GM19193 (cell line): ENCODE data around the gene ADD1.

Experiments used
- POLR2A ChIP-seq: IDR thresholded peaks from 4 replicates; pipeline ENCODE4 v1.6.1; 2011; ENCODE audit not compliant: insufficient read depth, insufficient read length; ENCODE audit errors: extremely low read depth

ADD1 gene

DNA sequence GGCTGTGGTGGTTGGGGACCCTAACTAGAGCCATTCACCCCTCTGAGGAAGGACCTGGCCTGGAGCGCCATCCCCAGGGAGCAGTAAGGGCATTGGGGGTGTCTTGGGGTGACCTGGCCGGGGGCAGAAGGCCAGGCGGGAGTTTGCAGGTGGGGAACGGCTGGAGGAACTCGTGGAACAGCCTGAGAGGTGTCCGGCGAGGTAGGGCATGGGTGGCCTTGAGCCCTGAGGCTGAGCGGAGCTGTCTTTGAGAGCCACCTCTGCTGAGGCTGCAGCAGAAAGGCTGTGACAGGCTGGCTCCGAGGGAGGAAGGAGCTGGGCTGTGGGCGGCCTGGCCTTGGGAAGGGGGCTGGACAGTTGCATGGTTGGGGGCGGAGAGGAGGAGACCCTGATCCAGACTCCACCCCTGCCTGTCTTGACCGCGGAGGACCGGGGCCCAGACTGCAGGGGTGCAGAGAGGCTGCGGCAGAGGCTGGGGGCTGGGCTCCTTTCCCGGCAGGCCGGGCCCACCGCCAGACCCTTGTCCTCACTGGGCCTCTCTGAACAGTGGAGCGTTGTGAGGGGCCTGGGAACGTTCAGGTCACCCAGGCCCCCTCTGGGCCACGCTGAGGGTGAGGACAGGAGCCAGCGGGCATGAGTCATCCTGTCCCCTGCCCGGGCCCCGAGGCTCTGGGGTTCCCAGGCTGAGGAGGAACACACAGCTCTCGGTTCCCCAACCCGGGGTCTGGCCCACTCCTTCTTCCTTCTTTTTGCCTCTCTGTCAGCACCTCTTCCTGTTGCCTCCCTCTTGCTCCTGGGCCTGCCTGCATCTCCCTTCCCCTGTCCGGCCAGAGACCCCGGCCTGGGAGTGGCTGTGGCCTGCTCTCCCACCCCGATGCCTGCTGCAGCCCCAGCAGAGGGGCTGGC lies 42.7 kb upstream of the ADD1 start:
- TF ChIP-seq POLR2A: no peak

DNA sequence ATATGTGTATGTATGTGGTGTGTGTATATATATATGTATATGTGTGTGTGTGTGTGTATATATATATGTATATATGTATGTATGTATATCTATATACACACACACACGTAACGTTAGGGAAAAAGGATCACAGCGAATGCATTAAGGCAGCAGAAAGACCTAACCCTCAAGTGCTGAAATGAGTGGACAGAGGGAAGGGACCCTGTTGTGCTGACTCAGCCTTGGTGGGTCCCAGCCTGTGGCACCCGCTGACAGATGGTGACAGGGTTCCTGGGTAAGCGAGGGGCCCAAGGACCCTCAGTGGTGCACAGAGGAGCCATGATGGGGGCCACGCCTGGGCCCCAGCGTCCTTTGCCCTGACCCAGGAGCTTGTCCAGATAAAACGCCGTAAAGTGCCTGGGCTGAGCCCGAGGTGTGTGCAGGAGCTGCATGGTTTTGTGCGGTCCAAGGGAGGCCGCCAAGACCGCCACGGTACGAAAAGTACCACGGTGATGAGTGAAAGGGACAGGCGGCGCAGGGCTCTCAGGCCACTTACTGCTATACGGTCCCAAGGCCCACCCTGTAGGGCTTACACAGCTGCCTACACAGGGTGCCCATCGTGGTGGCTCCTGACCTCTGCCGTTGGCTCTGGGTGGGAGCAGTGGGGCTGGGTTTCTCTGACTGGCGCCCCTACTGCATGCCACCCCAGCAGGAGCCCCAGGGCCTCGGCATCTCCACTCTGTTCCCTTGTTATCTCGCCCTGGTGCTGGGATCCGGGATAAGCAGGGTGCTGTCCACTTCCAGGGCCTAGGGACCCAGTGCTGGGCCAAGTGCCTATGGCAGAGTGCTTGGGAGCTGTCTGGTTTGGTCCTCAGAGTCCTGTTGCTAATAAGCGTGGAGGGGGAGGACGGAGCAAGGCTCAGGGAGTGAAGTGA lies 40.8 kb upstream of the ADD1 start:
- TF ChIP-seq POLR2A: no peak

DNA sequence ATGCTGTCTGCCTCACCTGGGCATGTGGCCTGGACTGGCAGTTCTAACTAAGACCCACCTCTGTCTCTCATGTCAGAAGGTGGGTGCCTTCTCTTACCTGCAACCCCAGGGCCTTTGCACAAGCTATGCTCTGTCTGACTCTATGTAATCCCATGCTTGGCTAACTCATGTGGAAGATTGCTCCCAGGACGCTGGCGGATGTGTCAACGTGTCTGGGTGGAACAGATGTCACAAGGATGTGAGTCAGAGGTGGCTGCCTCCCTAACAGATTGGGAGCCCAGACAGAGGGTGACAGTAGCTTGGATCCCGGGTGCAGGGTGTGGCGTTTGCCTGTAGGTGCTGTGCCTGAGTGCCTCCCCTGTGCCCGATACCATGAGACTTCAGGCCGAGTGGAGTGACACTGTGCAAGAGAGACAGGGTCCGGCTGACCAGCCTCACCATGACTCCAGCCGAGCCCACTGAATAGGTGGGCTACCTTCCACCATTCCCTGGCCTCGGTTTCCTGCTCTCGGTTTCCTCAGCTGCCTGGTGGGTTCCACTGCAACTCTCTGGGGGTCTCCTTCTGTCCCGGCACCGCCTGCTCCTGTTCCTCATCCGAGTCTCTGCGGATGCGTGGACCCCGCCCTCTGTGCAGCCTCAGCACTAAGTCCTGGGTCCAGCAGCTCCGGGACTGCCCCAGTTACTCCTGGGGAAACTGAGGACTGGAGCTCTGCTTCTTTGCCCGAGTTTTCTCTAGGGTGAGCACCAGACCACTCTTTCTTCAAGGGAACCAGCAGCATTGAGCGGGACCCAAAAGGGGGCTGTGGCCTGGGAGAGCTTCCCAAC lies 39.8 kb upstream of the ADD1 start:
- TF ChIP-seq POLR2A: no peak

DNA sequence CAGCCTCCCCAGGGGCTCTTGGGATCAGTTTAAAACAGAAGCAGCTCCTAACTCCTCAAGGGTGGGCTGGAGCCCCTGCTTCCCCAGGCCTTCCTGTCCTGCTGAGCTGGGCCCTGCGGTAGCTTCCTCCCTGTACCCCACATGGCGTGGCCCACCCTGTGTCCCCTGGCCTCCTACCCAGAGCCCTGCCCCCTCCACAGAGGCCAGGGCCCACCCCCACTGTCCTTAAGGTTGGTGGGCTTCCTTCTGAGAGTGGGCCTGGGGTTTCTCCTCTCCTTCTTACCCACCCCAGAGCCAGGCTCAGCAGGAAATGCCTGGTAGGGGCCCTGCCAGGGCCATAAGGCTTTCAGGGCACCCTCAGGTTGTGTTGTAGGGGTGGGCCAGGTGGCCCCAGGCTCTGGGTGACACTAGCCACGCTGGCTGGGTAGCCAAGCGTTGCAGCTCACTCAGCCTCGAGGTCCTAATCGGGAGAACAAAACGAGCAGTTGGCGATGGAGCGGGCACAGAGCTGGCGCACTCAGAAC lies 39.1 kb upstream of the ADD1 start:
- TF ChIP-seq POLR2A: no peak

DNA sequence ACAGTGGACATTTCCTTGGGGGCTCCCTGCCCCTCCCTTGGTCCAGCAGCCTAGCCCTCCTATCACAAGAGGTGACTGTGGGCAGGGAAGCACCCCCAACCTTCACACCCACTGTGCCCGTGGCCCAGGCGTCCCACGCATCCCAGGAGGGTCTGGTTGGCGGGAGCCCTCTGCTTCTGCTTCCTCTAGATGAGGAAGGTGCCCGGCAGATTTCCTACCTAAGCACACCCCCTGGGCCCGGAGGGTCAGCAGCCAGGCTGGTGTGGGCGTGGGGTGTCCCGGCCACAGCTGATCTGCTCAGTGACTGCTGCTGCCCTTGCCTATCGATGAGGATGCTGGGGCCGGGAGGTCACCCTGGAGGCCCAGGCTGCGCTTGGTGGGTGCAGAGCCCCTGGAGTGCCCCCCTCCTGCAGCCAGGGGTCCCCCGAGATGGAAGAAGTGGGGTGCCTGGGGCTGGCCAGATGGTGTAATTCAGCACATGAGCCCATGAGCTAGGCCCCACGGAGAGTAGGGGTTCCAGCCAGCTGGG lies 38.6 kb upstream of the ADD1 start:
- TF ChIP-seq POLR2A: no peak

DNA sequence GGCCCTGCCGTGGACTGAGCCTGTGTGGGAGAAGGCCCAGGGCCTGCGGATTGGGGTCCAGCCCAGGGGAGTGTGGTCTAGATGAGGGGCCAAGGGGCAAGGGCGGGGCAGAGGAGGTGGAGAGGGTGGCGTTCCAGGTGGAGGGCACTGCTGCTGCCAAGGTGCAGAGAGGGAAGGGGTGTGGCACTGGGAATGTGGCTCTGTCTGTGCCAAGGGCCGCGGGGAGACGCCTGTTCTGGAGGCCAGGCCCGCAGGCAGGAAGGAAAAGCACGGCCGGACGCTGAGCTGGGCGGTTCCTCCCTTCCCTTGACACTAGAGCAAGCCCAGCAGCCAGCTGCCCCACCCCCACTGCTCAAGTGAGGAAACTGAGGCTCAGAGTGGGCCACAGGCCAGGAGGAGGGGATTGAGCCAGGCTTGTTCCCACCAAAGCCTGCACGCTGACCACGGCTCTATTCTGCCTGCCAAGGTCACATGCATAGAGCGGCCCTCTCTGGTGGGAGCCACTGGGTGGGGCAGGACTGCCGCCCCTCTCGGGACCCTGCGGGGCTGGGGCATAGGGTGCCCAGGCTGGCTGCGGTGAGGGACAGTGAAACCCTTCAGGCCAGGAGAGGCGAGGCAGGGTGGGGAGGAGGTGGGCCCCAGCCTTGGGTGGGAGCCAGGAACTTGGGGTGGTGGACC lies 37.8 kb upstream of the ADD1 start:
- no peak for TF ChIP-seq POLR2A

DNA sequence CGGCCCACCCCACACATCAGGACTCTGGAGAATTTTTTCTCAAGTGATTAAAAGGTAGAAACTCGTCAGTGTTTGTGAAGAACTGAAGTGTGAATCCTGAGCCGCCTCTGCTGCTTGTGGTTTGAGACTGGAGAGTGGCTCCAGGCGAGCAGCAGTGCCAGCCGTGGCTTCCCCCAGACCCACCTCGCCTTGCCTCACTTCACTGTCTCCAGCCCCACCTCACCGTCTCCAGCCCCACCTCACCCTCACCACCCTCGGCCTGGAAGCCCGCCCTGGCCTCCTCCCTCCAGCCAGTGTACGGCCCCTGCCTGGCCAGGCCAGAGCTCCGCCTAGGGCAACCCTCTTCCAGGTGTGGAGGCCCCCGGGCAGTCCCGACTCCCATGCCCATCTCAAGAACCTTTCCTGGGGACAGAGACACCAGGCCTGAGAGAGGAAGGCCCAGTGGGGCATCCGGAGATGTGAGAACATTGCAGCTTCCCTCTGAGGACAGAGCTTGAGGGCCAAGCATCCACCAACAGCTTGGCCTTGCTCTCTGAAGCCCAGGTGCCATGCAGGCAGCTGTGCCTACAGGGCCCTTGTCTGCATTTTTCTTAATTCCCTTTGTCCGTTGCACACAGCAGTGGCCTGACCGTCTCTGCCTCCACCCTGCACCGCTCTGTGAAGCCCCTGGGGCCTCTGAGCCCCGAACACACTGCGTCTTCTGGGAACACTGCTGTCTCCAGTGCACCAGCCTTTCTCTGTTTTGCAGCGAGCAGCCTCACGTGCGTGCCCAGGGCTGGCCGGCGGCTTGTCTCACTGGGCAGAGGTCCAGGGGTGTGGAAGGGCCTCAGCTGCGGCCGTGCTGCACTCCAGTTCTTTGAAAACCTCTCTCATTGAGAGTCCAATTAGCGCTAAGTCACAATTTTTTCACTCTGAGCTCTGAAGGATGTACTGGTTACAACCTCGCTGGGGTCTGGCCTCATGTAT lies 37.0 kb upstream of the ADD1 start:
- no peak for TF ChIP-seq POLR2A

DNA sequence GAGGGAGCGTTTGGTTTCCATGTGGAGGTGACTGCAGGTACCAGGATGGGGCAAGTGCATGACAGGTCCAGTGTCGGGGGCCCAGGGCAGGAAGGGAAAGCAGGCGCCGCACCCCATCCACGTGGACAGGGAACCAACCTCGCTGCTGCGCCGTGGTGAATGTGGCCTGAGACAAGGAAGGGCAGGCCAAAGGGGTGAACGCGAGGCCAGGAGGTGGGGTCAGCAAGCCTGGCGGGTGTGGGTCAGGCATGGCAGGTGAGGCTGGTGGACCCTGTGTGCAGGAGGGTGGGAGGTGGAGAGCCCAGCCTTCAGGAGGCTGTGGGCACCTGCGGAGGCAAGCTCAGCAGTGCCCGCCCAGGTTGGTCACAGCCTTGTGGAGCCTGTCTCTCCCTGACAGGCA lies 36.1 kb upstream of the ADD1 start:
- TF ChIP-seq POLR2A: no peak

DNA sequence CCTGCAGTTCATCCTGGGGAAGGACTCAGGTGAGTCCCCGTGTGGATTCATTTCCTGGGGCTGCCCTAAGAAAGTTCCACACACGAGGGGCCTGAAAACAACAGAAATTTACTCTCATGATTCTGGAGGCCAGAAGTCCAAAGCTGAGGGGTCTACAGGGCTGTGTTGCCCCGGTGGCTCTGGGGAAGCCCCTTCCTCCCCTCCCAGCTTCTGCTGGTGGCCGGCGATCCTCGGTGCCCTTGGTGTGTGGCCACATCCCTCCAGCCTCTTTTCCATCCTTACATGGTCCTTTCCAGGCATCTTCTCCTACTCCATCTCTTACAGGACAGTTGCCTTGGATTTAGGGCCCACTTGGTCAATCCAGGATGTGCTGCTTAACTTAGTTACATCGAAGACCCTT lies 35.6 kb upstream of the ADD1 start:
- no peak for TF ChIP-seq POLR2A

DNA sequence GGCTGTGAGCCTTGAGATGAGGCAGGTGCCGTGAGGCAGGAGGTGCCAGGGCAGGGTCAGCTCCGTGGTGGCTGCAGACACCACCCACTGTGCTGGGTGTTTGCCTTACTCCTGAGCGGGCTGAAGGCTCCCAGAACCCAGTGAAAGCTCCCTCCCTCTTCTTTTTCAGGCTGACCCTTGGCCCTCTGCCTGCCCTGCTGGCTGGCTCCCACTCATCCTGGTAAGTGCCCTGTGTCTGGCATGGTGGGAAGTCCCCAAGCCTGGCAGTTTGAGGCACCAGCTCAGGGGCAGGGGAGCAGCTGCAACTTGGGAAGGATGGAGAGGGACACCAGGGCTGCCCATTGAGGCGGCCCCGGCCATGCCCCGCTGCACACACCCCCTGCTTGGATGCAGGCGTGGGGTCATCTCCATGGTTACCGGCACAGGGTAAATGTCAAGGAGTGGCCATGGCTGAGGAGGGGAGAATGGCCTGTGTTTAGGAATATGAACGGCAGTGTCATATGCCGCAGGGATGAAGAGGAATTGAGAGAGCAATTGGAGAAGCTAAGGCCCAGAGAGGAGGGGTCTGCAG lies 33.9 kb upstream of the ADD1 start:
- no peak for TF ChIP-seq POLR2A

DNA sequence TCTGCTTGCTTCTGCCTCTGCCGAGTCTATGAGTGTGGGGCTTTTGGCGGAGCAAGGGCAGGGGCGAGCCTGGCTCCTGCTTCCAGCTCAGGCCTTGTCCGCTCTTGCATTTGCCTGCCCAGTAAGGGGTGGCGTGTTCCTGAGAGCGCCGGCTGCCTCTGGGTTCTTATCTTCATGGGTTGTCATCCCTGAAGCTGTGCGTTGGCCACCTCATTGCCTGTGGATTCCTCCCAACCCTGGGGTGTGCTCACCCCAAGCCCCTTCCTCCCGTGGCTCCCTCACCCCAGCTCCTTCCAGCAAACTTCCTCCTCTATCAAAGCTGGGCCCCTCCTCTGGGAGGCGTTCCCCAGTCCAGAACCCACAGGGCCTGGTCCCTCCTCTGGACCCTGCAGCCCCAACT lies 33.3 kb upstream of the ADD1 start:
- TF ChIP-seq POLR2A: no peak

DNA sequence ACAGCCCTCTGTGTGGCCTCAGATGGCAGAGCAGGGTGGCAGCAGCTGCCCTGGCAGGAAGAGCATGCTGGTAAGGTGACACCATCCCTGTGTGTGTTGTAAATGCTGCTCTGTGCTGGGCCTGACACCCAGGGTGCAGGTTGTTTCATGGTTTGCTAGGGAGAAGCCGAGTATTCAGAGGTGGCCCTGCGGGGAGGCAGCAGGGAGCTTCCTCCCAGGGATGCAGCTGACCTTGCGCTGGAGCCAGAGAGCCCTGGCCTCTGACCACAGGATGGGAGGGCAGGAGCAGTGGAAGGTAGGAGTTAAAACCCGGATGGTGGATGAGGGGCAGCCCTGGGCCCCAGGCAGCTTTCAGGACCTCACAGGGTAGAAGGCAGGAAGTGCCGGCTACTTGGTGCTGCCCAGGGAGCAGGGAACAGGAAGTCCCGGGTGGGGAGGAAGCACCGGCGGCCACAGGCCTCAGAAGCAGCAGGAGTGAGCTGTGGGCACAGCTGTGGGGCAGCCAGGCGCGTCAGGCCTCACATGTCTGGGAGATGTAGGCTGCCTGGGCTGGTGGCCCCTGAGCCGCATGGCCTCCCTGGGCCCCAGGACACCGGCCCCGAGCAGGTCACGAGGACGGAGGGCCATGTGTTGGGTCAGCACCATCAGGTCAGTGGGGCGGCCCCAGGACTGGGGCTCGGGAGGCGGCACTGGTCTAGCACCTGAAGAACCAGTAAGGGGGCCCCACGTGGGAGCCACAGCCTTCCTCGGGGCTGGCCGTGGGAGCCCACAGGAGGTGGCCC lies 31.6 kb upstream of the ADD1 start:
- TF ChIP-seq POLR2A: peak; percentile 72
